HEK293 (cell line): ENCODE data around the gene PLXNA2.

Experiments used
- BCL11B ChIP-seq: fragments of 450-650 bp; formaldehyde crosslinking; IDR thresholded peaks from 2 replicates; pipeline ENCODE4 v1.5.1; 2016; ENCODE audit warnings: low read depth, missing biosample characterization, missing genetic modification characterization
- OVOL3 ChIP-seq: fragments of 450-650 bp; formaldehyde crosslinking; IDR thresholded peaks from 2 replicates; pipeline ENCODE4 v1.5.1; 2016; ENCODE audit warnings: missing biosample characterization, missing genetic modification characterization
- ZNF2 ChIP-seq: fragments of 450-650 bp; formaldehyde crosslinking; IDR thresholded peaks from 2 replicates; pipeline ENCODE4 v1.5.1; 2016; ENCODE audit warnings: missing biosample characterization, missing genetic modification characterization
- ZNF211 ChIP-seq: fragments of 450-650 bp; formaldehyde crosslinking; IDR thresholded peaks from 2 replicates; pipeline ENCODE4 v1.5.1; 2016; ENCODE audit warnings: low read depth, missing biosample characterization, missing genetic modification characterization
- ZNF239 ChIP-seq: fragments of 450-650 bp; formaldehyde crosslinking; IDR thresholded peaks from 2 replicates; pipeline ENCODE4 v1.5.1; 2016; ENCODE audit warnings: missing biosample characterization, missing genetic modification characterization
- ZNF311 ChIP-seq: fragments of 450-650 bp; formaldehyde crosslinking; IDR thresholded peaks from 2 replicates; pipeline ENCODE4 v1.5.1; 2017; ENCODE audit warnings: missing biosample characterization, missing genetic modification characterization, borderline replicate concordance
- ZNF341 ChIP-seq: fragments of 450-650 bp; formaldehyde crosslinking; IDR thresholded peaks from 2 replicates; pipeline ENCODE4; 2016; ENCODE audit warnings: low read depth, missing biosample characterization, missing genetic modification characterization
- ZNF416 ChIP-seq: fragments of 450-650 bp; formaldehyde crosslinking; IDR thresholded peaks from 2 replicates; pipeline ENCODE4 v1.5.1; 2016; ENCODE audit warnings: missing biosample characterization, missing genetic modification characterization
- ZNF473 ChIP-seq: fragments of 450-650 bp; formaldehyde crosslinking; IDR thresholded peaks from 2 replicates; pipeline ENCODE4 v1.5.1; 2017; ENCODE audit warnings: missing biosample characterization, missing genetic modification characterization
- ZNF561 ChIP-seq: fragments of 450-650 bp; IDR thresholded peaks from 2 replicates; pipeline ENCODE4 v1.5.1; 2018; ENCODE audit warnings: missing biosample characterization, missing genetic modification characterization, borderline replicate concordance
- ZNF639 ChIP-seq: fragments of 450-650 bp; formaldehyde crosslinking; IDR thresholded peaks from 2 replicates; pipeline ENCODE4 v1.5.1; 2016; ENCODE audit warnings: missing biosample characterization, missing genetic modification characterization
- ZNF645 ChIP-seq: fragments of 450-650 bp; formaldehyde crosslinking; IDR thresholded peaks from 2 replicates; pipeline ENCODE4; 2016; ENCODE audit warnings: missing biosample characterization, missing genetic modification characterization
- TF ChIP-seq, protein P1 (sequence below): fragments of 450-650 bp; formaldehyde crosslinking; IDR thresholded peaks from 2 replicates; pipeline ENCODE4 v1.5.1; 2016; ENCODE audit warnings: missing biosample characterization, missing genetic modification characterization
- TF ChIP-seq, protein P2 (sequence below): IDR thresholded peaks from 2 replicates; pipeline ENCODE4 v1.6.1; 2011; ENCODE audit warnings: mild to moderate bottlenecking, low read depth, low read length, borderline replicate concordance

DNA sequence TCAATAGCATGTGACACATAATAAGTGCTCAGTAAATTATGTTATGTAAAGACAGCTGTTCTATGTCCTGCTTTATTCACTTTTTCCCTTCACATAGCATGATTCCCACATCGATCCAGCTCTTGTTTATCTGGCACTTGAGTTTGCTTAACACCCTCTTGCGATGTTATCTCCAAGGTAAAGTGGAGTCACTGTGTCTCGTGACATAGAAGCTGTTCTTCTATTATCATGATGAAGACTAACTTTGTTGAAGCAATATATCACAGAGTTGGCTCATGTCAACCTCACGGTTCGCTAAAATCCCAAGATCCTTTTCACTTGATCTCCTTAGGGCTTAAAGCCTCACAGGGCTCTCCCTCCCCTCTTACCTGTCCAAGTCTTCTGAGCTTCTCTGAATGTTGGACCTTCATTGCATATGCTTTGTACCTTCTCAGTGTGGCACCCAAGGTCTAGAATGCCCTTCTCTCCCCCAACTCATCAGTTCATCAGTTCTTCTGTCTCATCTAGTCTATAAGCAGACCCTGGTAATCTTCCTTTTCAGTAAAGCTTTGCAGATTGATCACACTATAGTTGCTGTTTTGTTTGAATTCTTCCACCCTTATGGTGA is 38.0 kb downstream of the PLXNA2 start:
- TF ChIP-seq ZNF239 (tag by site-specific recombination) (no peak), OVOL3 (tag by site-specific recombination) (no peak), ZNF416 (no peak), ZNF639 (no peak), ZNF561 (tag by site-specific recombination) (no peak), ZNF645 (tag by site-specific recombination) (no peak), ZNF311 (tag by site-specific recombination) (no peak), ZNF211 (tag by site-specific recombination) (no peak), ZNF473 (tag by site-specific recombination) (no peak), ZNF341 (no peak), BCL11B (tag by site-specific recombination) (no peak), ZNF2 (no peak)
- TF ChIP-seq, protein P1, sequence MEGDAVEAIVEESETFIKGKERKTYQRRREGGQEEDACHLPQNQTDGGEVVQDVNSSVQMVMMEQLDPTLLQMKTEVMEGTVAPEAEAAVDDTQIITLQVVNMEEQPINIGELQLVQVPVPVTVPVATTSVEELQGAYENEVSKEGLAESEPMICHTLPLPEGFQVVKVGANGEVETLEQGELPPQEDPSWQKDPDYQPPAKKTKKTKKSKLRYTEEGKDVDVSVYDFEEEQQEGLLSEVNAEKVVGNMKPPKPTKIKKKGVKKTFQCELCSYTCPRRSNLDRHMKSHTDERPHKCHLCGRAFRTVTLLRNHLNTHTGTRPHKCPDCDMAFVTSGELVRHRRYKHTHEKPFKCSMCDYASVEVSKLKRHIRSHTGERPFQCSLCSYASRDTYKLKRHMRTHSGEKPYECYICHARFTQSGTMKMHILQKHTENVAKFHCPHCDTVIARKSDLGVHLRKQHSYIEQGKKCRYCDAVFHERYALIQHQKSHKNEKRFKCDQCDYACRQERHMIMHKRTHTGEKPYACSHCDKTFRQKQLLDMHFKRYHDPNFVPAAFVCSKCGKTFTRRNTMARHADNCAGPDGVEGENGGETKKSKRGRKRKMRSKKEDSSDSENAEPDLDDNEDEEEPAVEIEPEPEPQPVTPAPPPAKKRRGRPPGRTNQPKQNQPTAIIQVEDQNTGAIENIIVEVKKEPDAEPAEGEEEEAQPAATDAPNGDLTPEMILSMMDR (tag by site-specific recombination) = no peak
- TF ChIP-seq, protein P2, sequence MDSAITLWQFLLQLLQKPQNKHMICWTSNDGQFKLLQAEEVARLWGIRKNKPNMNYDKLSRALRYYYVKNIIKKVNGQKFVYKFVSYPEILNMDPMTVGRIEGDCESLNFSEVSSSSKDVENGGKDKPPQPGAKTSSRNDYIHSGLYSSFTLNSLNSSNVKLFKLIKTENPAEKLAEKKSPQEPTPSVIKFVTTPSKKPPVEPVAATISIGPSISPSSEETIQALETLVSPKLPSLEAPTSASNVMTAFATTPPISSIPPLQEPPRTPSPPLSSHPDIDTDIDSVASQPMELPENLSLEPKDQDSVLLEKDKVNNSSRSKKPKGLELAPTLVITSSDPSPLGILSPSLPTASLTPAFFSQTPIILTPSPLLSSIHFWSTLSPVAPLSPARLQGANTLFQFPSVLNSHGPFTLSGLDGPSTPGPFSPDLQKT = no peak
